AG04449 (cell line): ENCODE measurements around the gene CITED2.

ENCODE experiments used
- CTCF ChIA-PET: fragments of 350-600 bp; formaldehyde crosslinking; extraction: SDS; loops from one replicate; lab custom pipeline; 2021; ENCODE audit warnings: antibody characterized with exemption; lab: Yijun Ruan, JAX
- POLR2A ChIA-PET: fragments of 400-600, 350-600 bp; formaldehyde crosslinking; extraction: SDS; loops from one replicate; lab custom pipeline; 2020; ENCODE audit warnings: antibody characterized with exemption, inconsistent platforms; lab: Yijun Ruan, JAX
- DNase-seq: peaks from one replicate; pipeline ENCODE4 v3.0.0-alpha.2; 2010; ENCODE audit warnings: low read depth, low spot score
- H3K4me3 ChIP-seq: 2 replicates; pipeline ENCODE4 v1.5.1; 2011; ENCODE audit warnings: low read depth, mild to moderate bottlenecking, control low read depth, low read length
- CTCF ChIP-seq: IDR thresholded peaks from one replicate; pipeline ENCODE4 v1.5.1; 2011; ENCODE audit warnings: mild to moderate bottlenecking, moderate library complexity, low read length, control low read depth, inconsistent platforms; ENCODE audit not compliant: insufficient read depth; ENCODE audit errors: missing control alignments

The CITED2 gene

DNA sequence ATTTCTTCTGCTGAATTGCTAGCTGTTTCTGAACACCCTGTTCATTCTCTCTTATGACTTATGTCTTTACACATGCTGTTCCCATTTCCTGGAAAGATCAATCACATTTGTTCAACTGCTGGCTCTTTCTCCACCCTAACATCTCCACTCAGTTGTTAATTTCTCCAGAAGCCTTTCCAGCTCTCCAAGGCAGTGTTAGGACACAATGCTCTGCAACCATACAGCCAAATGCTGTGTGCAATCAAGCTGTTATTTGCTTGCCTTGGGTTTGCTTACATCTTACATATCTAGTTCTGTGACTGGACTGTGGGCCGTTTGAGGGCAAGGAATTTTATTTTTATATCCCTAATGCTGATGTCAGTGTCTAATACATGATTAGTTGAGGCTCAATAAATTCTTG, 24.2 kb upstream of the CITED2 start:
- ChIA-PET CTCF (no interaction called here), POLR2A (interaction anchor here (0.8 to 1.2 kb wide), 2 partner anchors 25 to 26 kb away, joined by 3 read pairs; partner anchors contain the start of gene CITED2)
- no peak for TF ChIP-seq CTCF
- H3K4me3 ChIP-seq: no peak overlapping the region
- no peak for DNase-seq

DNA sequence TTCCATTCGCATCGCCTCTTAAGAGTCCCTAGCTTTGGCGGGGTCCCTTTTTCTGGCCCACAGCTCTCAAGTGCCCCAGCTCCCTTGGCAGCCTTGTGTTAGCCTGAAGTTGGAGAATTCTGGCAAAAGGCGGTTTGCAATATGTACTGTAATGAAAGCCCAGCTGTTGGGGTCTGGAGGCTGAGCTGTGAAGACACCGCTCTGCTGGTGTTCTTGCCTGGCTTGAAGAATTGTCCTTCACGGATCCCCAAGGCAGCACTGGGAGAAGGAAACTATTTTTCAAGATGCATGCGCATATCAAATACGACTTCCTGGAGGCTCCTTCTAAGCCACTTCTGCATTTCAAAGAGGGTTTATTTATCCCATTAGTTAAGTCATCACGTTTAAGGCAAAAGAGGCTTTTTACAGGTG, 21.4 kb upstream of the CITED2 start:
- POLR2A ChIA-PET: interaction anchor here (2.8 kb wide), 1 partner anchor 22 kb away, joined by 12 read pairs; the partner anchor contains the start of gene CITED2
- DNase-seq: no peak
- CTCF ChIA-PET: interaction anchor here (2.3 kb wide), 1 partner anchor 10 kb away, joined by 4 read pairs; no protein-coding TSS in a partner anchor
- no peak overlapping the region for H3K4me3 ChIP-seq
- TF ChIP-seq CTCF: no peak

- DNase-seq: no peak
- POLR2A ChIA-PET: interaction anchor here (2.8 kb wide), 1 partner anchor 21 kb away, joined by 12 read pairs; the partner anchor contains the start of gene CITED2
- H3K4me3 ChIP-seq: no peak overlapping the region
- TF ChIP-seq CTCF: no peak
- CTCF ChIA-PET: interaction anchor here (2.3 kb wide), 1 partner anchor 9 kb away, joined by 4 read pairs; no protein-coding TSS in a partner anchor
Observed at GRCh38 chr6:139395371-139395770, 20.9 kb upstream of the CITED2 start.

GRCh38 chr6:139394027-139394649, 19.7 kb upstream of the CITED2 start:
- no peak for DNase-seq
- POLR2A ChIA-PET: interaction anchor here (2.8 kb wide), 1 partner anchor 20 kb away, joined by 12 read pairs; the partner anchor contains the start of gene CITED2
- CTCF ChIA-PET: no interaction called here
- no peak overlapping the region for H3K4me3 ChIP-seq
- TF ChIP-seq CTCF: no peak

DNA sequence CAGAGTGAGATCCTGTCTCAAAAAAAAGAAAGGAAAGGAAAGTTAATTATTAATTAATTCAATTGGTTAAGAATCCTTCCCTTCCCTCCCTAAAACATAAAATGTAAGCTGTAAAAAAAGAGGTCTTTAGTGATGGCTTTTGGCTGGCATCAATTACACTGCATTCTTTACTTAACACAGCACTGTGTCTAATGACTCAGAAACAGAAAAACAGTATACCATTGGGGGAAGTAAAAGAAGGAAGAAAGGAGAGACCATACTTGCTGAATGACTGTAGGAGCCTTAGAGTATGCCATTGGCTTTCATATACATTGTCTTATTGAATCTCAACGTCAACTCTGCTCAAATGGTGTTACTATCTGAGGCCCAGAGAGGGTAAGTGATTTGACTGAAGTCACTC, 18.3 kb upstream of the CITED2 start:
- TF ChIP-seq CTCF: no peak
- H3K4me3 ChIP-seq: no peak overlapping the region
- ChIA-PET POLR2A (interaction anchor here (2.9 kb wide), 1 partner anchor 19 kb away, joined by 10 read pairs; the partner anchor contains the start of gene CITED2), CTCF (interaction anchor here (0.7 to 1.1 kb wide), 2 partner anchors 17 to 36 kb away, joined by 3 to 4 read pairs; no protein-coding TSS in a partner anchor)
- DNase-seq: no peak

GRCh38 chr6:139391709-139392108, 17.3 kb upstream of the CITED2 start:
- TF ChIP-seq CTCF: no peak
- POLR2A ChIA-PET: interaction anchor here (2.9 kb wide), 1 partner anchor 18 kb away, joined by 10 read pairs; the partner anchor contains the start of gene CITED2
- CTCF ChIA-PET: no interaction called here
- no peak for DNase-seq
- H3K4me3 ChIP-seq: no peak overlapping the region
